GM12892 (cell line): ENCODE data around the gene CENPT.

ENCODE experiments used
- DNase-seq: peaks from one replicate; pipeline ENCODE4 v3.0.0; 2011; ENCODE audit not compliant: insufficient read length
- FAIRE-seq: peaks from 2 replicates; lab custom pipeline; 2011; peaks lifted over from hg19 to GRCh38; lab: Jason Lieb, UNC
- POLR2A ChIP-seq: IDR thresholded peaks from 2 replicates; pipeline ENCODE4 v1.6.1; 2011; ENCODE audit warnings: low read depth, low read length, control low read depth
- POLR2AphosphoS5 ChIP-seq: IDR thresholded peaks from 2 replicates; pipeline ENCODE4 v1.6.1; 2011; ENCODE audit warnings: low read depth, low read length, control low read depth
- TAF1 ChIP-seq: IDR thresholded peaks from 2 replicates; pipeline ENCODE4 v1.6.1; 2011; ENCODE audit warnings: low read depth, mild to moderate bottlenecking, control low read depth, low read length, borderline replicate concordance

CENPT gene

DNA sequence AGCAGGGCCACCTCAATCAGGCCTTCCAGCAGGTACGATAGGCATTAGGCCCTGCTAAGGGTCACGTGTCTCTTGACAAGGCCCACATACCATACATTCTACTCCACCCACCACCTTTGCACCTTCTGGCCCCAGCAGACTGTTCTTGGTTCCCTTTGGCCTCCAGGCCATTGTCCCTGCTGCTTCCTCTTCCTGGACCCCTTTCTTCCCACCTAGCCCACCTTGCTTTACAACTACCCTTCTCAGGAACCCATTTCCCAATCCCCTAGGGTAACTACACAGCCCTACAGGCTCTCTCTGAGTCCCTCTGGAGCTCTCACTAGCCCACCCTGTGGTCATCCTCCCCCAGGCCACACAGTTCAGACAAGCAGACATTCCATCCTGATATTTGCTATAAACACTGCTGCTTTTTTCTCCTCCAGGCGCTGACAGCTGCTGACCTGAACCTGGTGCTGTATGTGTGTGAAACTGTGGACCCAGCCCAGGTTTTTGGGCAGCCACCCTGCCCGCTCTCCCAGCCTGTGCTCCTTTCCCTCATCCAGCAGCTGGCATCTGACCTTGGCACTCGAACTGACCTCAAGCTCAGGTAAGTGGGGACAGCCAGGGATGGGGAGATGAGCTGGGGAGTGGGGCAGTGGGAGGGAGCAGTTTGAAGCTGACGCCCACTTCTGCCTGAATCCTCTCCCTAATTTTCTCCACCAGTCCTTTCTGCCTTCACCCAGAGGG, 35.8 kb upstream of the CENPT start:
- FAIRE-seq, result no peak
- TF ChIP-seq TAF1, result no peak
- no peak for DNase-seq

DNA sequence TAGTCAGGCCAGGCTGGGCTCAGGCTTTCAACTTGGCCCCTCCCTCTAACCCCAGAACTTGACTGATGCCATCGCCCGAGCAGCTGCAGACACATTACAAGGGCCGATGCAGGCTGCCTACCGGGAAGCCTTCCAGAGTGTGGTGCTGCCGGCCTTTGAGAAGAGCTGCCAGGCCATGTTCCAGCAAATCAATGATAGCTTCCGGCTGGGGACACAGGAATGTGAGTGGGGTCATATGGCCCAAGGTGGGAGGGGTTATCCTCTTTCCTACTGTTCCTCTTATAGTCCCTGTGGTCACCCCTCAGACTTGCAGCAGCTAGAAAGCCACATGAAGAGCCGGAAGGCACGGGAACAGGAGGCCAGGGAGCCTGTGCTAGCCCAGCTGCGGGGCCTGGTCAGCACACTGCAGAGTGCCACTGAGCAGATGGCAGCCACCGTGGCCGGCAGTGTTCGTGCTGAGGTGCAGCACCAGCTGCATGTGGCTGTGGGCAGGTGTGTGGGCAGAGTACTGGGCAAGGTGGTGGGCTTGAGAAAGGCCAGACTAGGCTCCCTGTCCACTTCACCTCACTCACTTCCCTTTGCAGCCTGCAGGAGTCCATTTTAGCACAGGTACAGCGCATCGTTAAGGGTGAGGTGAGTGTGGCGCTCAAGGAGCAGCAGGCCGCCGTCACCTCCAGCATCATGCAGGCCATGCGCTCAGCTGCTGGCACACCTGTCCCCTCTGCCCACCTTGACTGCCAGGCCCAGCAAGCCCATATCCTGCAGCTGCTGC, 35.1 kb upstream of the CENPT start:
- DNase-seq (no peak), FAIRE-seq (no peak)
- TF ChIP-seq TAF1 (no peak), POLR2A (no peak), POLR2AphosphoS5 (no peak)

DNA sequence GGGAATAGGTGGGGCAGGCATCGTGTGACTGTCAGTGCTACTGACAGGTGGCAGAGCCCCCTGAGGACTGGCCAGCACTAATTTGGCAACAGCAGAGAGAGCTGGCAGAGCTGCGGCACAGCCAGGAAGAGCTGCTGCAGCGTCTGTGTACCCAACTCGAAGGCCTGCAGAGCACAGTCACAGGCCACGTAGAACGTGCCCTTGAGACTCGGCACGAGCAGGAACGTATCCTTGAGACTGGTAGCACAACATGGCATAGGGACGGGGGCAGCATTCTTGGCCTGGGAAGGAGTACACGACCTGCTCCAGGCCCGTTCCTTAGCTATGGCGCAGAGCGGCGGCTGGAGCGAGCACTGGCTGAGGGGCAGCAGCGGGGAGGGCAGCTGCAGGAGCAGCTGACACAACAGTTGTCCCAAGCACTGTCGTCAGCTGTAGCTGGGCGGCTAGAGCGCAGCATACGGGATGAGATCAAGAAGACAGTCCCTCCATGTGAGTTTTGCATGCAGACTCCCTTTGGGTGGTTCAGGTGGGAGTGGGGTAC, 34.2 kb upstream of the CENPT start:
- no peak for TF ChIP-seq POLR2A
- no peak for TF ChIP-seq POLR2AphosphoS5
- TF ChIP-seq TAF1, result no peak
- FAIRE-seq (no peak), DNase-seq (no peak)

DNA sequence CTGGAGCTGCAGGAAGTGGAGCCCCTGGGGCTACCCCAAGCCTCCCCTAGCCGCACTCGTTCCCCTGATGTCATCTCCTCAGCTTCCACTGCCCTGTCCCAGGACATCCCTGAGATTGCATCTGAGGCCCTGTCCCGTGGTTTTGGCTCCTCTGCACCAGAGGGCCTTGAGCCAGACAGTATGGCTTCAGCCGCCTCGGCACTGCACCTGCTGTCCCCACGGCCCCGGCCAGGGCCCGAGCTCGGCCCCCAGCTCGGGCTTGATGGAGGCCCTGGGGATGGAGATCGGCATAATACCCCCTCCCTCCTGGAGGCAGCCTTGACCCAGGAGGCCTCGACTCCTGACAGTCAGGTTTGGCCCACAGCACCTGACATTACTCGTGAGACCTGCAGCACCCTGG, 33.1 kb upstream of the CENPT start:
- TF ChIP-seq POLR2AphosphoS5, result no peak
- no peak for TF ChIP-seq TAF1
- no peak for TF ChIP-seq POLR2A
- FAIRE-seq (no peak), DNase-seq (no peak)

DNA sequence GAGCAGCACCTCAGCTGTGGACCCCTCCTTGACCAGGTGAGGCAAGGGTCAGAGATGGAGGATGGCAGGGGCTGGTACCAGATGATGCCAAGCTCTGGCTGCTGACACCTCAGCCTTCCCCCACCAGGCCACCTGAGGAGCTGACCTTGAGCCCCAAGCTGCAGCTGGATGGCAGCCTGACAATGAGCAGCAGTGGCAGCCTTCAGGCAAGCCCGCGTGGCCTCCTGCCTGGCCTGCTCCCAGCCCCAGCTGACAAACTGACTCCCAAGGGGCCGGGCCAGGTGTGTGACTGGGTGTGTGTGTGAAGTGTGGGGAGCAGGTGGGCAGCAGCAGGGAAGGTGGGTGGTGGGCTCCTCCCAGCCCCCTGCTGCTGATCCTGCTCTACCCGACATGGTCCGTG, 32.4 kb upstream of the CENPT start:
- no peak for FAIRE-seq
- TF ChIP-seq POLR2AphosphoS5, result no peak
- no peak for TF ChIP-seq TAF1
- no peak for TF ChIP-seq POLR2A

DNA sequence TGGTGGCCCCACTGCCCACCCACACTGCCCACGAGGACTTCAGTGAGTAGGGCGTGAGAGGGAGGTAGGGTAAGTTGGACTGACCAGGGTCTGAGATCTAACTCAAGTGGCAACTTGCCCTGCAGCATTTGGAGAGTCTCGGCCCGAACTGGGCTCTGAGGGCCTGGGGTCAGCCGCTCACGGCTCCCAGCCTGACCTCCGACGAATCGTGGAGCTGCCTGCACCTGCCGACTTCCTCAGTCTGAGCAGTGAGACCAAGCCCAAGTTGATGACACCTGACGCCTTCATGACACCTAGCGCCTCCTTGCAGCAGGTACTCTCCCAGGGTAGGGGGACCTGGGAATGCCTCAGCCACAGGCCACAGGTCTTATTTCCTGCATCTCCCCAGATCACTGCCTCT, 32.0 kb upstream of the CENPT start:
- TF ChIP-seq POLR2A (no peak), TAF1 (no peak), POLR2AphosphoS5 (no peak)
- no peak for DNase-seq
- FAIRE-seq, result no peak

More for the DNA sequence above, 32.4 kb upstream of the CENPT start:
- no peak for DNase-seq

DNA sequence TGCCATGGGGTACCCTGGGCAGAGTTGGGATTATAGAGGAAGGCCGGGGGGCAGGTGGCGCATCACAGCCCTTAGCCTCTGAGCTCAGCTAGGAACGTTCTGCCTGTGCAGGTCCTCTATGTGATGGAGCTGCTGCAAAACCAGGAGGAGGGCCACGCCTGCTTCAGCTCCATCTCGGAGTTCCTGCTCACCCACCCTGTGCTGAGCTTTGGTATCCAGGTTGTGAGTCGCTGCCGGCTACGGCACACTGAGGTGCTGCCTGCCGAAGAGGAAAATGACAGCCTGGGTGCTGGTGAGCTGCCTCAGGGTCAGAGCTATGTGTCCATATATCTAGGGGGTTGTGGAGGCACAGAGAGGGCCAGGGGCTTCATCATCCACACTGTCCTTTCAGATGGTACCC, 31.4 kb upstream of the CENPT start:
- DNase-seq (no peak), FAIRE-seq (no peak)
- TF ChIP-seq POLR2A (no peak), TAF1 (no peak), POLR2AphosphoS5 (no peak)

DNA sequence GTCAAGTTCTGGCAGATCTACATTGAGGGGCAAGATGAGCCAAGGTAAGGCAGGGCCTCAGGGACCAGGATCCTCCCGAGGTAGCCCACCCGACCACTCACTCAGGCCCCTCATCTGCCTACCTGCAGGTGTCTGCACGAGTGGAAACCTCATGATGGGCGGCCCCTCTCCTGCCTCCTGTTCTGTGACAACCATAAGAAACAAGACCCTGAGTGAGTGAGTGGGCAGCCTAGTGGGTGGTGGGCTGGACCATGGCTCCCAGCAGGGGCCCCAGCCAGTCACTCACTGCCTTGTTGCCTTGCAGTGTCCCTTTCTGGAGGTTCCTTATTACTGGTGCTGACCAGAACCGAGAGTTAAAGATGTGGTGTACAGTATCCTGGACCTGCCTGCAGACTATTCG, 30.7 kb upstream of the CENPT start:
- DNase-seq (no peak), FAIRE-seq (no peak)
- TF ChIP-seq TAF1, result no peak
- no peak for TF ChIP-seq POLR2AphosphoS5
- TF ChIP-seq POLR2A, result no peak

DNA sequence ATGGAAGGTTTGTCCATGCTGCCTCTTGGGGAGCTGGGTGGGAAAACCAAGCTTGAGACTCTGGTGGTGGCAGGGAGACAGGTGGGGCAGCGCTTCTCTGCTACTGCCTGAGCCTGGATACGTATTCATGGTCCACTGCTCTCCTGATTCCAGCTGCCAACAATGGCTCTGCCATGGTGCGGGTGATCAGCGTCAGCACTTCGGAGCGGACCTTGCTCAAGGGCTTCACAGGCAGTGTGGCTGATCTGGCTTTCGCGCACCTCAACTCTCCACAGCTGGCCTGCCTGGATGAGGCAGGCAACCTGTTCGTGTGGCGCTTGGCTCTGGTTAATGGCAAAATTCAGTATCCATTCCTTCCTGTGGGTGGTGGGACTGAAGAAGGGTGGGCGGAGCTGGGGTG, 29.6 kb upstream of the CENPT start:
- no peak for TF ChIP-seq POLR2AphosphoS5
- no peak for TF ChIP-seq TAF1
- TF ChIP-seq POLR2A, result no peak
- no peak for FAIRE-seq
- no peak for DNase-seq

DNA sequence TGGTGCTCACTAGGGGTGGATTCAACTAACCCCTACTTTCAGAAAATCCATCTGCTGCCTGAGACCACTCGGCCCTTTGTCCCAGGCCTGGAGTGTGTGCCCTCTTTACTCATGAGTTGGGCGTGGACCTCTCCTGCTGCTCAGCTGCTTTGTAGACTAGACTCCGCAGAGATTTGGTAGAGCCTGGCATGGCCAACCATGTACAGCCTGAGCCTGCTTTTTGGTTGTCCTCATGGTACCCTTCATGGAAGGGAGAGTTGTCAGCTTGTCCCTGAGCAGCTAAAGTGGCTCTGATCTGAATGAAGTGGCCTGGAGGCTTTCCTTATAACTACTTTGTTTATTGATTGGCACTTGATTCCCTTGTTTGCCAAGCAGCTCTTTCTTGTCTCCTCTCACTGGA, 26.9 kb upstream of the CENPT start:
- DNase-seq, result no peak
- TF ChIP-seq TAF1 (no peak), POLR2AphosphoS5 (no peak), POLR2A (no peak)
- FAIRE-seq, result no peak

DNA sequence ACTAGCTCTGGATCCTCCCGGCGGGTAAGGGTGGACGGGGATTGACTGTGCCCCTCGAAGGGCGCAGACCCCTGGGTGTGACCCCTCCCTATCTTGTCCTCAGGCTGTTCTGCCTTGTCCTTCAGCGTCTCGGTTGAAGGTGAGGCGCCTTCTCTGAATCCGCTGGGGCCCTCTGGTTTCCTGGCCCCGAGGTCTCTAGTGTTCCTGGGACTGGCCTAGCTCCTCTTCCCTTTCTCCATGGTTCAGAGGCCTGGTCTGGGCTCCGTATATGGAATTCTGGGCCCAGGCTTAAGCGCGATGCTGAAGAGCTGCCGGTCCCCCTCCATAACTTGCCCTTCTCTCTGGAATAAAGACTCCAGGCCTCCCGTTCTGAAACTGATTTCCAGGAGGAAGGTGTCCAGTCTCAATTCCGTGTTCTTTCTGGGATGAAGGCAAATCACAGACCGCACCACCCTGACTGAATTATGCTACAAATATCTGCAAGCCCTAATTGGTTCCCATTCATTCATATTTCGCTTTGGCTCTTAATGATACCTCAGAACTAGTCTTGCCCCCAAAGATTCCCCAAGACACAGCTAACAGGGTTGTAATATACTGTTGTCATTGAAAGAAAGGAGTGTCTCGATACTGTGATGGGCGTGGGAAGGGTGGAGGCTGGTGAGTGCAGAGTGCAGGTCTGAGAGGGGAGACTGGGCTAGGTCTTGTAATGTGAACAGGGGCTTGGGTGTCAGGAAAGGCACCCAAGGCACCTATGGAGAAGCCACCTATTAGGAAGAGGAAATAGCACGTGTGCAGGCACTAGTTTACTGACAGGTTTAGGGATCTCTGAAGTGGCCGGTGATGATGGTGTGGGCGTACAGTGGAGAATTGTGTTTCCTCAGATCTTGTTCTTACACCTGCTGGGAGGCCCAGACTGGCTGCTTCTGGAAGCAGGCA, 26.2 kb upstream of the CENPT start:
- DNase-seq (no peak), FAIRE-seq (no peak)

More for the DNA sequence above, 26.2 kb upstream of the CENPT start:
- no peak for TF ChIP-seq POLR2AphosphoS5
- TF ChIP-seq TAF1, result no peak
- no peak for TF ChIP-seq POLR2A
